HG02759 (cell line): ENCODE results near the gene POTEF.
"Not testable (repeated sequence)": the region's sequence is repeated elsewhere in the genome, so short reads cannot be mapped to it uniquely, and the experiment has no call there.

Source experiments
- ATAC-seq: cut with Tn5 transposase; IDR thresholded peaks from one replicate; pipeline ENCODE4 v1.9.1; 2021; ENCODE audit warnings: mild to moderate bottlenecking, moderate library complexity; ENCODE audit not compliant: unreplicated experiment

POTEF gene

GRCh38 chr2:130129120-130129829, at the start of gene POTEF:
Gene POTEF, minus strand, starts transcription at chr2:130129222. Its CDS starts 8,707 bp downstream, at chr2:130120515.
- not testable (repeated sequence) for ATAC-seq

GRCh38 chr2:130174866-130175265, 45.8 kb upstream of the POTEF start:
- ATAC-seq = peak; percentile 87

- ATAC-seq = no peak
Observed at GRCh38 chr2:130169896-130170295, 40.9 kb upstream of the POTEF start.

- not testable (repeated sequence) for ATAC-seq
Observed at GRCh38 chr2:130169163-130169562, 40.1 kb upstream of the POTEF start.

GRCh38 chr2:130166611-130167010, 37.6 kb upstream of the POTEF start:
- ATAC-seq = not testable (repeated sequence)

GRCh38 chr2:130165293-130166016, 36.4 kb upstream of the POTEF start:
- no peak for ATAC-seq

GRCh38 chr2:130162968-130163367, 33.9 kb upstream of the POTEF start:
- no peak for ATAC-seq

- not testable (repeated sequence) for ATAC-seq
Observed at GRCh38 chr2:130162486-130162885, 33.5 kb upstream of the POTEF start.

GRCh38 chr2:130160838-130161705, 32.0 kb upstream of the POTEF start:
- ATAC-seq = not testable (repeated sequence)

GRCh38 chr2:130160131-130160530, 31.1 kb upstream of the POTEF start:
- no peak for ATAC-seq

- ATAC-seq = not testable (repeated sequence)
Observed at GRCh38 chr2:130159376-130159775, 30.4 kb upstream of the POTEF start.

- no peak for ATAC-seq
Observed at GRCh38 chr2:130158631-130159030, 29.6 kb upstream of the POTEF start.

GRCh38 chr2:130157825-130158514, 28.9 kb upstream of the POTEF start:
- peak; percentile 83 for ATAC-seq

- ATAC-seq = peak; percentile 43
Observed at GRCh38 chr2:130157354-130157753, 28.3 kb upstream of the POTEF start.

- ATAC-seq = no peak
Observed at GRCh38 chr2:130156624-130157004, 27.6 kb upstream of the POTEF start.

GRCh38 chr2:130155956-130156623, 27.1 kb upstream of the POTEF start:
- not testable (repeated sequence) for ATAC-seq

GRCh38 chr2:130154773-130155765, 26.0 kb upstream of the POTEF start:
- ATAC-seq = no peak

GRCh38 chr2:130154423-130154770, 25.4 kb upstream of the POTEF start:
- ATAC-seq = not testable (repeated sequence)
